ENCODE results near the gene ME1.
"Not testable (repeated sequence)": the region's sequence is repeated elsewhere in the genome, so short reads cannot be mapped to it uniquely, and the experiment has no call there.

ME1 gene

GRCh38 chr6:83260577-83260976, 170.3 kb downstream of the ME1 start:
- no peak for DNase-seq

- no peak for DNase-seq
Measured at GRCh38 chr6:83258517-83258916, 172.3 kb downstream of the ME1 start.

GRCh38 chr6:83257791-83258190, 173.1 kb downstream of the ME1 start:
- DNase-seq = no peak

GRCh38 chr6:83256719-83257118, 174.1 kb downstream of the ME1 start:
- not testable (repeated sequence) for DNase-seq

GRCh38 chr6:83252719-83253118, 178.1 kb downstream of the ME1 start:
- no peak for DNase-seq

- no peak for DNase-seq
Measured at GRCh38 chr6:83250235-83250634, 180.6 kb downstream of the ME1 start.

- no peak for DNase-seq
Measured at GRCh38 chr6:83247471-83247870, 183.4 kb downstream of the ME1 start.

- DNase-seq = no peak
Measured at GRCh38 chr6:83231146-83231545, 199.7 kb downstream of the ME1 start.

- DNase-seq = no peak
Measured at GRCh38 chr6:83226517-83226916, 204.3 kb downstream of the ME1 start.

GRCh38 chr6:83221889-83222479, 208.9 kb downstream of the ME1 start:
- DNase-seq = peak in 1 of 58 donors; percentile 37

- no peak for DNase-seq
Measured at GRCh38 chr6:83221276-83221675, 209.6 kb downstream of the ME1 start.

GRCh38 chr6:83220121-83220520, 210.7 kb downstream of the ME1 start:
- DNase-seq = no peak

- DNase-seq = no peak
Measured at GRCh38 chr6:83218646-83219045, 212.2 kb downstream of the ME1 start.

- DNase-seq = no peak
Measured at GRCh38 chr6:83216806-83217205, 214.0 kb downstream of the ME1 start.

- peak in 50 of 58 donors; percentile 2 to 76 (median 44) for DNase-seq
Measured at GRCh38 chr6:83215131-83216047, 215.5 kb downstream of the ME1 start.

- DNase-seq = peak in 1 of 58 donors; percentile 7
Measured at GRCh38 chr6:83202031-83202430, 228.8 kb downstream of the ME1 start.

GRCh38 chr6:83199863-83200225, 231.0 kb downstream of the ME1 start:
- no peak for DNase-seq

- no peak for DNase-seq
Measured at GRCh38 chr6:83199173-83199862, 231.5 kb downstream of the ME1 start.

GRCh38 chr6:83198486-83199172, 232.2 kb downstream of the ME1 start:
- no peak for DNase-seq

GRCh38 chr6:83193747-83194566, 236.9 kb downstream of the ME1 start:
- peak in 49 of 58 donors; percentile 7 to 80 (median 41) for DNase-seq
